Caco-2 (cell line): ENCODE results near the gene MACROD1. TPM values are rescaled to one million over a fixed set of nuclear protein-coding genes. Genes with fewer than 3 reads are reported as not detected.

Experiments
- BruUV-seq: library from RNA; stranded (reverse); fragments of 400-500 nt; replicated peaks from 2 replicates; lab custom pipeline; 2021; lab: Mats Ljungman, UMichigan
- CTCF ChIA-PET: fragments of 300-600 bp; sonication (Branson Sonifier 250); formaldehyde crosslinking; loops from one replicate; lab custom pipeline; 2022; ENCODE audit warnings: antibody characterized with exemption; lab: Charles Lee
- POLR2A ChIA-PET: fragments of 300-600 bp; sonication (Branson Sonifier 250); formaldehyde crosslinking; loops from one replicate; lab custom pipeline; 2022; ENCODE audit warnings: antibody characterized with exemption; lab: Charles Lee
- DNase-seq, 2 experiments: peaks; one replicate each; pipeline versions ENCODE4 v3.0.0 to v3.0.0-alpha.2; 2020 to 2022
- H3K27me3 ChIP-seq: replicated peaks from 2 replicates; pipeline ENCODE4 v1.6.0; 2011; ENCODE audit warnings: low read length; ENCODE audit not compliant: control insufficient read depth, insufficient read depth
- H3K36me3 ChIP-seq: 2 replicates; pipeline ENCODE4 v1.5.1; 2011; ENCODE audit warnings: low read length; ENCODE audit not compliant: control insufficient read depth, insufficient read depth
- H3K4me1 ChIP-seq: fragments of 250-450 bp; sonication (Bioruptor Pico); 2 replicates; pipeline ENCODE4 v1.5.1; 2020; ENCODE audit warnings: mild to moderate bottlenecking
- H3K4me3 ChIP-seq: 2 replicates; pipeline ENCODE4 v1.5.1; 2011; ENCODE audit warnings: low read depth, mild to moderate bottlenecking, control low read depth, low read length
- H3K9me3 ChIP-seq: fragments of 250-450 bp; sonication (Bioruptor Pico); 2 replicates; pipeline ENCODE4 v1.5.1; 2020; ENCODE audit warnings: mild to moderate bottlenecking, moderate library complexity
- H3K27ac Mint-ChIP-seq: one replicate; pipeline ENCODE4 v1.8.0; 2022; ENCODE audit warnings: mixed read lengths; ENCODE audit not compliant: unreplicated experiment
- H3K27me3 Mint-ChIP-seq: one replicate; pipeline ENCODE4 v1.8.0; 2022; ENCODE audit warnings: mixed read lengths; ENCODE audit not compliant: insufficient read depth, unreplicated experiment
- H3K36me3 Mint-ChIP-seq: one replicate; pipeline ENCODE4 v1.8.0; 2022; ENCODE audit warnings: mild to moderate bottlenecking, mixed read lengths; ENCODE audit not compliant: insufficient read depth, unreplicated experiment
- H3K4me1 Mint-ChIP-seq: one replicate; pipeline ENCODE4 v1.8.0; 2022; ENCODE audit warnings: low read depth, mixed read lengths; ENCODE audit not compliant: unreplicated experiment
- H3K4me3 Mint-ChIP-seq: one replicate; pipeline ENCODE4 v1.8.0; 2022; ENCODE audit warnings: mild to moderate bottlenecking, moderate library complexity, mixed read lengths; ENCODE audit not compliant: unreplicated experiment
- H3K9me3 Mint-ChIP-seq: one replicate; pipeline ENCODE4 v1.8.0; 2022; ENCODE audit warnings: mixed read lengths; ENCODE audit not compliant: unreplicated experiment
- intact Hi-C: fragments of 100-400 bp; cut with micrococcal nuclease; formaldehyde crosslinking; loops from one replicate; pipeline ENCODE4 v1.10.0; 2022; ENCODE audit not compliant: unreplicated experiment
- total RNA-seq: library from RNA; stranded (reverse); gene quantifications from 2 replicates; pipeline ENCODE4 v1.2.3, GENCODE V29; 2022
- TF ChIP-seq, protein P1 (sequence below), 2 experiments: fragments of 200-600 bp in 1 of 2; IDR thresholded peaks; 1 replicate in 1 of 2; 2 replicates in 1 of 2; pipeline versions ENCODE4 v1.5.1 to v1.8.0; 2011 to 2022; ENCODE audit warnings: antibody characterized with exemption in 1 of 2, control low read depth in 1 of 2, inconsistent platforms in 1 of 2, low read depth in 1 of 2, low read length in 1 of 2, mild to moderate bottlenecking in 1 of 2, moderate library complexity in 1 of 2; ENCODE audit not compliant: insufficient read depth in 1 of 2, severe bottlenecking in 1 of 2, unreplicated experiment in 1 of 2

The MACROD1 gene
- total RNA-seq, 1 experiment from 2014 or later: 29.6 TPM

DNA sequence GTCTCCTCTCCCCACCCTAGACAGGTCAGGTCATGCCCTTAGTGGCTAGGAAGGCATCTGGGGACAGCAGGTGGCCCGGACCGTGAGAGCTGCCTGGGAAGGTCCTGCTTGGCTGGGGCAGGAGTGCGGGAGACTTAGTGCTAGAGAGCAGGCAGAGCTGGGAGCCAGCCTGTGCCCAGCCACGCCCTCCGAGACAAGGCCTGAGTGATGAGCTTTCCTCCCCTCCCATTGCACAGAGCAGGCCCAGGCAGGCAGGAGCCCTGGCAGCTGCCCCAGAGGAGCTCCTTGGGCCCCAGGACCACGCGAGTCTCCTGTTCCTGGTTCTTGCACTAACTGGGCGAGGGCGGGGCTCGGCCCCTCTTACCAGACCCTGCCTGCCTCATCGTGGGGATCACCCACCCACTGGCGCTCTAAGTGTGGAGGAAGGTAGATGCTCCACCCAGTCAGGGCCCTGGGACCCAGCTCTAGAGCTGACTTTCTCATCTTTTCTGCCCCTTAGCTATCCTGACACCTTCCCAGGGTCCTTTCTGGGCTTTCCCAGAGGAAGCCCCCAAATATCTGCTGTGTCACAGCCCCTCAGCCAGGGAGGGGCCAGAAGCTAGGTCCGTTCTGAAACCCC lies 44.9 kb downstream of the MACROD1 start:
- H3K4me3 ChIP-seq: no peak overlapping the region
- no peaks in the 10 kb centered on the region for H3K36me3 Mint-ChIP-seq
- no peaks in the 10 kb centered on the region for H3K4me1 Mint-ChIP-seq
- H3K27me3 ChIP-seq: no peaks in the 10 kb centered on the region
- no peaks in the 10 kb centered on the region for H3K9me3 ChIP-seq
- no TSS peak for BruUV-seq
- H3K36me3 ChIP-seq: no peaks in the 10 kb centered on the region
- H3K9me3 Mint-ChIP-seq: no peaks in the 10 kb centered on the region
- intact Hi-C loops: no loop called here
- no peak for DNase-seq
- no peak overlapping the region for H3K4me3 Mint-ChIP-seq
- H3K27ac Mint-ChIP-seq: no peak overlapping the region
- POLR2A ChIA-PET: no interaction called here
- CTCF ChIA-PET: interaction anchor here (0.7 kb wide), 2 partner anchors 90 to 696 kb away, joined by 3 read pairs; no protein-coding TSS in a partner anchor
- H3K27me3 Mint-ChIP-seq: no peaks in the 10 kb centered on the region
- TF ChIP-seq, protein P1, sequence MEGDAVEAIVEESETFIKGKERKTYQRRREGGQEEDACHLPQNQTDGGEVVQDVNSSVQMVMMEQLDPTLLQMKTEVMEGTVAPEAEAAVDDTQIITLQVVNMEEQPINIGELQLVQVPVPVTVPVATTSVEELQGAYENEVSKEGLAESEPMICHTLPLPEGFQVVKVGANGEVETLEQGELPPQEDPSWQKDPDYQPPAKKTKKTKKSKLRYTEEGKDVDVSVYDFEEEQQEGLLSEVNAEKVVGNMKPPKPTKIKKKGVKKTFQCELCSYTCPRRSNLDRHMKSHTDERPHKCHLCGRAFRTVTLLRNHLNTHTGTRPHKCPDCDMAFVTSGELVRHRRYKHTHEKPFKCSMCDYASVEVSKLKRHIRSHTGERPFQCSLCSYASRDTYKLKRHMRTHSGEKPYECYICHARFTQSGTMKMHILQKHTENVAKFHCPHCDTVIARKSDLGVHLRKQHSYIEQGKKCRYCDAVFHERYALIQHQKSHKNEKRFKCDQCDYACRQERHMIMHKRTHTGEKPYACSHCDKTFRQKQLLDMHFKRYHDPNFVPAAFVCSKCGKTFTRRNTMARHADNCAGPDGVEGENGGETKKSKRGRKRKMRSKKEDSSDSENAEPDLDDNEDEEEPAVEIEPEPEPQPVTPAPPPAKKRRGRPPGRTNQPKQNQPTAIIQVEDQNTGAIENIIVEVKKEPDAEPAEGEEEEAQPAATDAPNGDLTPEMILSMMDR (IDR thresholded peaks at IDR 0.05; ENCODE audit: insufficient read depth in 1 of 2, low read depth in 1 of 2, low read length in 1 of 2, severe bottlenecking in 1 of 2, unreplicated experiment in 1 of 2): no peak
- no peaks in the 10 kb centered on the region for H3K4me1 ChIP-seq

DNA sequence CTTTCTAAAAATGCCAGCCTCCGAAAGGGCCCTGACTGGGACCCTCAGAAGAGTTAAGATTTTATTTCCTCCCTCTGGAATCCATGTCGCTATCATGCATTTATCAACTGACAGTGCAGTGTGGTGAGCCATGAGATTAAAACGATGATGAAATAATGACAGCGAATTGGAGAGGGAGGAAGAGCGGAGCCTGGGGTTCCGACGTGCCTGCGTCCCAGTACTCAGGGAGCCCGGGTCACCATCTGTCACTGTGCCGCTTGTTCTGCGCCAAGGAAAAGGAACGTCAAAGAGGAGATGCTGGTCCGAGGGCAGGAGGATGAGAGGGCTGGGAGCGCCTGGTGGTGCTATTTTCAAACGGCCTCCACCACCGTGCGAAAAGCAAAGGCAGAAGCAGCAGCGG lies 46.2 kb downstream of the MACROD1 start:
- Histone ChIP-seq H3K9me3 (no peaks in the 10 kb centered on the region), H3K27me3 (no peaks in the 10 kb centered on the region), H3K4me1 (no peaks in the 10 kb centered on the region), H3K36me3 (no peaks in the 10 kb centered on the region), H3K4me3 (no peak overlapping the region)
- ChIA-PET CTCF (no interaction called here), POLR2A (no interaction called here)
- Mint-ChIP-seq H3K27ac (no peak overlapping the region), H3K9me3 (no peaks in the 10 kb centered on the region), H3K27me3 (no peaks in the 10 kb centered on the region), H3K4me1 (no peaks in the 10 kb centered on the region), H3K4me3 (no peak overlapping the region), H3K36me3 (no peaks in the 10 kb centered on the region)
- intact Hi-C loops: no loop called here
- BruUV-seq: no TSS peak
- TF ChIP-seq, protein P1 (IDR thresholded peaks at IDR 0.05; ENCODE audit: insufficient read depth in 1 of 2, low read depth in 1 of 2, low read length in 1 of 2, severe bottlenecking in 1 of 2, unreplicated experiment in 1 of 2): no peak
- no peak for DNase-seq

DNA sequence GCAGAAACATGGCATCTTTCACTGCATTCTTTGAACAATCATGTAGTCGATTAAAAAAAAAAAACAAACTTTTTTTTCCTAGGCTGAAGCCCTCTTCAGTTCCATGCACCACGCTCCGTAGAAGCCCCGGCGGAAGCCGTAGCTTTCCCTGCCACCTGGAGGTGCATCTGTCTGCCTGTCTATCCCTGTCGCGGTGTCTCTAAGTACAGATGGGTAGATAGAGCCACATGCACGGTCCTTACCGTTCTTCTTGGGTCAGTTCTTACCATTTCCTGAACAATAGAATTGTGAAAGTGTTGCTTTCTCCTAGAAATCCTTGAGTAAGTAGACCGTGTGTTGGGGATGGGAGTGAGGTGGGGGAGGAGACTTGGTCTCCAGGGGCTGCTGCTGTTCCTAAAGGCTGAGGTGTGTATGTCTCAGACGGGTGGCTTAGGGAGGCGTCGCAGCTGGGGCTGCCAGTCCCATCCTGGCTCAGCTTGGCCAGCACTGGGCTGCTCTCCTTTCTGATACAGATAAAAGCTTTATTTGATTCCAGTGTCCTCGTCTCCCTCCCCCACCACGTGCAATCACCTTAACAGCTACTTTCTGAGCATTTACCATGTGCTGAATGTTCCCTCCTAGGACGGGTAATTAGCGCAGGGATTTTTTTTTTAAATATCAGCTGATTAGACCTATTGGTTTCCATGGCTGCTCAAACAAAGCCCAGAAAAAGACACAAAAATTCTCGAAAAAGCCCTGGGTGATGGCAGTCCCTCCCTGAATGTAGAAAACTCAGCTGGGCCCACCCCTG lies 46.8 kb downstream of the MACROD1 start:
- H3K4me3 ChIP-seq: no peak overlapping the region
- BruUV-seq: no TSS peak
- H3K4me1 ChIP-seq: no peaks in the 10 kb centered on the region
- no peaks in the 10 kb centered on the region for H3K9me3 ChIP-seq
- H3K36me3 Mint-ChIP-seq: no peaks in the 10 kb centered on the region
- H3K4me1 Mint-ChIP-seq: no peaks in the 10 kb centered on the region
- no peaks in the 10 kb centered on the region for H3K27me3 ChIP-seq
- TF ChIP-seq, protein P1 (IDR thresholded peaks at IDR 0.05; ENCODE audit: insufficient read depth in 1 of 2, low read depth in 1 of 2, low read length in 1 of 2, severe bottlenecking in 1 of 2, unreplicated experiment in 1 of 2): no peak
- POLR2A ChIA-PET: no interaction called here
- no peaks in the 10 kb centered on the region for H3K27me3 Mint-ChIP-seq
- H3K4me3 Mint-ChIP-seq: no peak overlapping the region
- H3K9me3 Mint-ChIP-seq: no peaks in the 10 kb centered on the region
- intact Hi-C loops: no loop called here
- no peak for DNase-seq
- H3K27ac Mint-ChIP-seq: no peak overlapping the region
- no peaks in the 10 kb centered on the region for H3K36me3 ChIP-seq
- CTCF ChIA-PET: interaction anchor here (0.6 kb wide), 1 partner anchor 60 kb away, joined by 3 read pairs; no protein-coding TSS in a partner anchor
